ENCODE data around the gene SLC38A11. TPM values are rescaled to one million over a fixed set of nuclear protein-coding genes. Genes with fewer than 3 reads are reported as not detected.

SLC38A11 gene
- total and polyA plus RNA-seq, 2 donors (not counting 1 experiment from before 2014, with no cell fraction given), result 5.4 to 46.8 TPM

DNA sequence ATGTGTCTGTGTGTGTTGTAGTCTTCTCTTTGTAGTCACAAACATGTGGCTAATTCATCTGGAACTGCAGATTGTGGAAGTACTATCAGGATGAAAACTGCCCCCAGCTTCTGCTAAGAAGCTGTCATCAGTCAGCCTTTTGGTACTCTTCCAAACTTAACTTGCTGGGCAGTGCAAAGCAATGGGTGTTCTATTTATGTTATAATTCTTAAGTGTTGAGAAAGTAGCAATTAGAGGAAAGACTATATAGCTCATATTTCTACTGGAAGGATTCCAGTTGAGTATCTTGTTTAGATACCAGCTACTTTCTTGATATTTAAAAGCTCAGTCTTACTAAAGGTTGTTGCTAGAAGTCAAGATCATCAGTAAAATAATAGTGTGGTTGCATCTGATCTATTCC, 52.1 kb downstream of the SLC38A11 start:
- H3K9me3 ChIP-seq (ENCODE audit: control extremely low read depth in 1 of 3, control insufficient read depth in 2 of 3, insufficient read depth in 1 of 3, low read length in 2 of 3), result peaks cover 0 to 2% (median 0%) of the 10 kb centered on the region in 3 donors
- H3K4me3 Mint-ChIP-seq, result no peak overlapping the region
- no peak overlapping the region for H3K4me2 ChIP-seq (replicated peaks; ENCODE audit: low read depth, low read length, poor library complexity, severe bottlenecking)
- H2AFZ ChIP-seq (ENCODE audit: insufficient read depth, low read depth, low read length, poor library complexity, severe bottlenecking), result no peak overlapping the region
- H3K9me3 Mint-ChIP-seq (ENCODE audit: insufficient read depth), result peaks cover 4% of the 10 kb centered on the region
- H3K27ac Mint-ChIP-seq, result no peak overlapping the region
- intact Hi-C loops (cut with micrococcal nuclease), result no loop called here
- H3K79me2 ChIP-seq (ENCODE audit: control insufficient read depth, insufficient read depth, low read length), result peaks cover 5% of the 10 kb centered on the region
- H3K4me1 Mint-ChIP-seq, result no peaks in the 10 kb centered on the region
- POLR2A ChIA-PET, result no interaction called here
- no peak for TF ChIP-seq EZH2 (IDR thresholded peaks at IDR 0.05; ENCODE audit: borderline replicate concordance, insufficient read depth, low read depth, low read length, poor library complexity, severe bottlenecking)
- no peak for TF ChIP-seq CTCF (IDR thresholded peaks at IDR 0.05)
- no peak overlapping the region for H3K9ac ChIP-seq (ENCODE audit: low read length)
- no peak for DNase-seq
- no peaks in the 10 kb centered on the region for H3K27me3 Mint-ChIP-seq
- no peak for ATAC-seq (ENCODE audit: low read depth)
- no peaks in the 10 kb centered on the region for H3K27me3 ChIP-seq (replicated peaks in 1 of 4; ENCODE audit: control extremely low read depth in 1 of 4, control insufficient read depth in 3 of 4, insufficient read depth in 4 of 4, low read length in 3 of 4)
- no peaks in the 10 kb centered on the region for H3K36me3 ChIP-seq (replicated peaks in 1 of 2; ENCODE audit: control extremely low read depth in 1 of 2, control insufficient read depth in 1 of 2, extremely low read depth in 1 of 2, insufficient read depth in 2 of 2, low read length in 1 of 2)
- H4K20me1 ChIP-seq (ENCODE audit: control insufficient read depth, insufficient read depth, low read length, poor library complexity, severe bottlenecking), result no peaks in the 10 kb centered on the region
- H3K4me3 ChIP-seq (ENCODE audit: control extremely low read depth in 1 of 5, extremely low read depth in 1 of 5, insufficient read depth in 1 of 5, low read depth in 2 of 5, low read length in 4 of 5), result no peak overlapping the region
- H3K27ac ChIP-seq (ENCODE audit: low read length in 2 of 2), result no peak overlapping the region
- CTCF ChIA-PET, result interaction anchor here (0.7 to 3.3 kb wide), 4 partner anchors 10 to 301 kb away, joined by 3 to 21 read pairs (median 4); partner anchors contain the start of genes COBLL1 and SCN3A
- H3K4me1 ChIP-seq (ENCODE audit: control insufficient read depth in 2 of 2, insufficient read depth in 2 of 2, low read length in 2 of 2), result no peaks in the 10 kb centered on the region

DNA sequence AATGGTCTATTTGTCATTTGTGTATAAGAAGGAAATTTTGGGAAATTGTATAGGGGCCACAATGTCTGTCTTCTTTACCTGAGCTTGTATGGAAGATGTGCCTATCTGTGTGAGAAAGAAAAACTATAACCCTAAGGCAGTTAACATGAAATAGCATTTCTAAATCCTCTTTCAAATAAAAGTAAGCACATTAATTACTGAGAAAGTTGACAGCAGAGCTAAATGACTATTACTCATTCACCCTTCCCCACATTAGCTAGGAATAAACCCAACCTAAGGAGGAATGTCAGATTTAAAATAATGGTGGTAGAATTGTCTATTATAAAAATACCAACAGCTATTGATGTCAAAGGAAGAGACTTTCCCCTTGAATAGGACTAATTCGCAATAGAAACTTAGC, 56.2 kb downstream of the SLC38A11 start:
- POLR2A ChIA-PET, result no interaction called here
- DNase-seq (no peak), ATAC-seq (ENCODE audit: low read depth) (no peak)
- Mint-ChIP-seq H3K9me3 (ENCODE audit: insufficient read depth) (peaks cover 4% of the 10 kb centered on the region), H3K4me3 (no peak overlapping the region), H3K4me1 (peaks cover 11% of the 10 kb centered on the region), H3K27ac (no peak overlapping the region), H3K27me3 (no peaks in the 10 kb centered on the region)
- Histone ChIP-seq H3K27ac (ENCODE audit: low read length in 2 of 2) (no peak overlapping the region), H4K20me1 (ENCODE audit: control insufficient read depth, insufficient read depth, low read length, poor library complexity, severe bottlenecking) (no peaks in the 10 kb centered on the region), H3K27me3 (replicated peaks in 1 of 4; ENCODE audit: control extremely low read depth in 1 of 4, control insufficient read depth in 3 of 4, insufficient read depth in 4 of 4, low read length in 3 of 4) (no peaks in the 10 kb centered on the region), H3K36me3 (replicated peaks in 1 of 2; ENCODE audit: control extremely low read depth in 1 of 2, control insufficient read depth in 1 of 2, extremely low read depth in 1 of 2, insufficient read depth in 2 of 2, low read length in 1 of 2) (no peaks in the 10 kb centered on the region), H3K9ac (ENCODE audit: low read length) (no peak overlapping the region), H2AFZ (ENCODE audit: insufficient read depth, low read depth, low read length, poor library complexity, severe bottlenecking) (no peak overlapping the region), H3K9me3 (ENCODE audit: control extremely low read depth in 1 of 3, control insufficient read depth in 2 of 3, insufficient read depth in 1 of 3, low read length in 2 of 3) (peaks cover 0 to 1% (median 0%) of the 10 kb centered on the region in 3 donors), H3K4me3 (ENCODE audit: control extremely low read depth in 1 of 5, extremely low read depth in 1 of 5, insufficient read depth in 1 of 5, low read depth in 2 of 5, low read length in 4 of 5) (no peak overlapping the region), H3K79me2 (ENCODE audit: control insufficient read depth, insufficient read depth, low read length) (no peaks in the 10 kb centered on the region), H3K4me2 (replicated peaks; ENCODE audit: low read depth, low read length, poor library complexity, severe bottlenecking) (no peak overlapping the region), H3K4me1 (ENCODE audit: control insufficient read depth in 2 of 2, insufficient read depth in 2 of 2, low read length in 2 of 2) (peaks cover 0 to 5% of the 10 kb centered on the region in 2 donors)
- CTCF ChIA-PET, result interaction anchor here (1.0 kb wide), 1 partner anchor 11 kb away, joined by 3 read pairs; no protein-coding TSS in a partner anchor
- intact Hi-C loops (cut with micrococcal nuclease), result no loop called here
- TF ChIP-seq EZH2 (IDR thresholded peaks at IDR 0.05; ENCODE audit: borderline replicate concordance, insufficient read depth, low read depth, low read length, poor library complexity, severe bottlenecking), result no peak
- TF ChIP-seq CTCF (IDR thresholded peaks at IDR 0.05), result no peak
- WGBS (ENCODE audit: insufficient coverage), result no CpG with 5 or more reads among the region's 1 CpG

All from B cell (primary cell).